Activated CD4-positive, alpha-beta T cell treated with anti-CD3 and anti-CD28 coated beads for 1 hour (primary cell): ENCODE results near the gene TTLL10.

Experiments used
- DNase-seq: peaks from one replicate; pipeline ENCODE4 v3.0.0-alpha.2; 2020

The TTLL10 gene

DNA sequence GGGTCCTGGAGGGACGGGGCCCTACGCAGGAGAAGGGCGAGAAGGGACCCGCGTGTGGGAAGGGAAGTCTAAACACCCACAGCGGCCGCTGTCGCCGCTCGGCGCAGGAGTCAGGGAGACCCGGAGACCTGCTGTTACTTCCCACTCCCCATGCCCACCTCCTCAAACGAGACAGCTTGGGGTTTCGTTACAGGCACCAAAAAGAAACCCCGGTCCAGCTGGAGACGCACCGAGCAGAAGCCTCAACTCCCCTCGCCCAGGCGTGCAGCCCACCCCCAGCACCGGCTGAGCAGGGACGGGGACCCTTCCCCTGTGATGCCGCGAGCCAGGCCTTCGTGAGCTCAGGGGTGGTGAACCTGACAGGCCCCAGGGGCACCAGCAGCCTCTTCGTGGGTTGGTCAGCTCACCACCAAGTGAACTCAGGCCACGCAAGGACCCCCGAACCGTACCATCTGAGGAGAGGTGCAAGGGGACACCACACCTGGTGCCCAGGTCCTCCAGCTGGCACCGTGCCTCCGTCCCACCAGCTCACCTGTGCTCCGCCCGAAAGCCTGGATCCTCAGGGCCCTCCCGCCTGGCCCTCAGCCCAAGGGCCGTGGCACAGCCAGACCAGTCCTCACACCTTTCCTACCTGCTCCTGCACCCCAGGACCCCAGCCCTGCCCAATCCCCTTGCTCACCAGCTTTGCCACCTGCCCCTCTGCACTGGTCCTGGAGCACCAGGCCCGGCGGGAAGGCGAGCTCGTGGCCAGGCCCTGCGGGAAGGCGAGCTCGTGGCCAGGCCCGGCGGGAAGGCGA is 53.1 kb downstream of the TTLL10 start:
- no peak for DNase-seq

DNA sequence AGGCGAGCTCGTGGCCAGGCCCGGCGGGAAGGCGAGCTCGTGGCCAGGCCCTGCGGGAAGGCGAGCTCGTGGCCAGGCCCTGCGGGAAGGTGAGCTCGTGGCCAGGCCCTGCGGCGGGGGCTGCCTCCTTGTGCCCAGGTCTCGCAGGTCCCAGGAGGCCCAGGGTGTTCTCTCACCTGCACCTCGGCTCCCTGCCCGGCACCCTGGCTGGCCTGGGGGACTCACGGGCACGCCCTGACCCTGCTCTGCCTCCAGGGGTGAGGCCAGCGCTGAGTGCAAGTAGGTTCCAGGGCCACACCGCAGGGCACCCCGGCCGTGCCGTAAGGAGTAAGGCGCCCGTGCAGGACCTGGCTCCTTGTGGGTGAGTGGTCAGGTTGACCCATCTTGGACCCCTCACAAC is 53.7 kb downstream of the TTLL10 start:
- DNase-seq: no peak

DNA sequence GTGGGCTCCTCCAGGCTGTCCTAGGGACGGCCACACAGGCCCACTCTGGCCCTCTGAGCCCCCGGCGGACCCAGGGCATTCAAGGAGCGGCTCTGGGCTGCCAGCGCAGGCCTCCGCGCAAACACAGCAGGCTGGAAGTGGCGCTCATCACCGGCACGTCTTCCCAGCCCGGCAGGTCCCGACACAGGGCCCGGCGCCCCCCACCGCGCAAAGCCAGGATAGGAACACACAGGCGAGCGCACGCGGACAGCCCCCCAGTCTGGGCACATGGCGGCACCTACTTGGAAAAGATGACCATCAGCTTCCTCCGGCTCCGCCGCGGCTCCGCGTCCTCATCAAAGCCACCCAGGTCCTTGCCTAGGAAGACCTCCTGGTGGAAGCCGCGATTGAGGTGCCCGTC is 54.5 kb downstream of the TTLL10 start:
- DNase-seq: no peak

DNA sequence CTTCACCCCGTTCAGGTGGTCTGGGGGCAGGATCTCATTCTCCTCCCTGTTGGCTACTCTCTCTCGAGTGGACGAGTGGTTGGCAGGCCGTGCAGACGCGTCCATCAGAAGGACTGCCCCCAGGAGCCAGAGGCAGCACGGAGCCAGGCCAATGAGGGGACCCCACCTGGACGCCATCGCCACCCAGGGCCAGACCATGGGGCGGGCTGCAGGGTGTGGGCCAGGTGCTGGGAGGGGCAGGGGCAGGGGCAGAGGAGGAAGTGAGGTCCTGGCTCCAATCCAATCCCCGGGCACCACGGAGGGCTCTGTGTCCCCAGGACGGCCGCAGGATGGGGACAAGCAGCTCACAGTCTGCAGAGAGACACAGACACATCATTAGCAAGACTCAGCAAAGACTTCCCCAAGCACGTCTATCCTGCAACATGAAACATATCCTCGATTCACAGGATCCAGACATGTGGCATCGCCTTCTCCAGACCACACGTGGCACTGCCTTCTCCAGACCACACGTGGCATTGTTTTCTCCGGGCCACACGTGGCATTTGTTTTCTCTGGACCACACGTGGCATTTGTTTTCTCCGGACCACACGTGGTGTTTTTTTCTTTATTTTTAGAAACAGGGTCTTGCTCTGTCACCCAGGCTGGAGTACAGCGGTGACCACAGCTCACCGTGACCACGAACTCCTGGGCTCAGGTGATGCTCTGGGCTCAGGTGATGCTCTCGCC is 55.1 kb downstream of the TTLL10 start:
- no peak for DNase-seq

DNA sequence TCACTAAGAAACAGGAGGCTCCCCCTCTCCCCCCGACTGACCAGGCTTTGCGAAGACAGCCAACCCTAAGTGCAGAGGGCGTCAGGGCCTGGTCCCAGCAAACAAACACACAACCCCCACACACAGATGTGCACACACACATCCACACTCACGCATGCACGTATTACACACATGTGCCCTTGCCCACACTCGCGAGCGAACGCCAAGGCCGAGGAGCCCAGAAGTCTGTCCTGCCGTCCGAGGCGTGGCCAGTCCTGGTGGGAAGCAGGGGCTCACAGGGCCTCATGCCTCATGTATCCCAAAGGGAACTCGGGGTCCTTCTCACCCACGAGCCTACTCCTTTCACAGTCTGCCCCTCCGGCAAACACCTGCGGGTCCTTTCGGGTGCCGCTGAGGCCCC is 56.1 kb downstream of the TTLL10 start:
- no peak for DNase-seq

DNA sequence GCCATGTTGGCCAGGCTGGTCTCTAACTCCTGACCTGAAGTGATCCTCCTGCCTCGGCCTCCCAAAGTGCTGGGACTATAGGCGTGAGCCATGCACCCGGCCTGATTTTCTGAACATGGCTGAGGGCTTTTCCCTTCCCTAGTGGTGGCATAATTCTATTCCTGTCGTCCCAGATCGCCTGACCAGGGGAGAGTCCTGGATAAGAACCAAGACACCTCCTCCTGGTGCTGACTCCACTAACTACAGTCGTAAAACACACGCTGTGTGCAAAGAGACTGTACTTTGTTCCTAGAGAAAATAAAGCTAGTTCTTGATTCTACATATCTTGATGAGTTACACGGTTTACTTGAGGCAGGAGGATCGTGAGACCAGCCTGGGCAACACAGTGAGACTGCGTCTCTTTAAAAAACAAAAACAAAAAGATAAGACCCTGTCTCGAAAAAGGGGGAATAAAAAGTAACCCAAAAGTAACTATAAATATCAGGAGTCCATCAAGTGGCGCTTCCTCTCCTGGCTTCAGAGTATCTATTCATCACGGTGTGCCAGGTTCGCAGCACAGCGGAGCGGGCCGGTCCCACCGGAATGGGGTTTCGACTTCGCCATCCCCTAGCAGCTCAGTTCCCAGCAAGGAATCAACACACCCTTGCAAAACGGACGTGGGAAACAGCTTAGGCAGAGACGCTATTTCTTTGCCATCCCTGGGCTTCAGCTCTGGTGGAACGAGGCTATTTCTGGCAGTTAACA is 57.1 kb downstream of the TTLL10 start:
- DNase-seq: no peak

DNA sequence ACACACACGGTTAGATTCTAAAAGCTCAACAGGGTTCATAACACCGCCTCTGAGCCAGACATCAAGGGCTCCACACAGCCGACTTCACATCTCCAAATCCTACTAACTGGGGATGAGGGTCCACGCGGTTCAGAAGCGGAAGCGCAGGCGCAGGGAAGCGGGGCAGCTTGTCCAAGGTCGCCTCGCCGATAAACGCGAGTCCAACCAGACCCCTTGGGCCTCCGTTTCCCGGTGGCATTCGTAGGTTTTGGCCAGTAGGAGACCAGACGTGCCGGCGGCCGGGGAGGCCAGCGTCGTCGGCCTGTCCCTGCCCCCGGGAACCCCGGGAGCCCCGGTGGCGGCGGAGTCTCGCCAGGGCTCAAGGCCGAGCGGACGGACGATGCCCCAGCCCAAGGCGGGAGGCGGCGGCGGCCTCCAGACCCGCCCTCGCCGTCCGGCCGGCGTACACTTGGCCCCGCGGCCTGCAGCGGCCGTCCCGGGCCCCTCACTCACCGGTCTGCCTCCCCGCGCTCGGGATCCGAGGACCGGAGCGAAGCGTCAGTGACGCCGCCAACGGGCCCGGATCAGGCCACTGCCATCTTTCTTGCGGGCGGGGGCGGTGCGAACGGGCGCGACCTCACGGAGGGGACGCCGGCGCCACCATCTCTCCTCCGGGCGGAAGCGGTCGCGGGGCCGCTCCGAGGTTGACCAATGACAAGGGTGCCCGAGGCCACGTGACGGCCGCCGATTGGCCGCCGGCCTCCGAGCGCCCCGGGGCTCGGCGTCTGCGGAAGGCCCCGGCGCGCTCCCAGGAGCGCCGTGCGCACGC is 57.9 kb downstream of the TTLL10 start, which contains the start of gene SDF4:
Gene SDF4 (minus strand): TSS at position 602 of the 808 bp plus-strand sequence. CDS start 3,229 bp downstream, outside the sequence.
- peak; percentile 95 for DNase-seq

DNA sequence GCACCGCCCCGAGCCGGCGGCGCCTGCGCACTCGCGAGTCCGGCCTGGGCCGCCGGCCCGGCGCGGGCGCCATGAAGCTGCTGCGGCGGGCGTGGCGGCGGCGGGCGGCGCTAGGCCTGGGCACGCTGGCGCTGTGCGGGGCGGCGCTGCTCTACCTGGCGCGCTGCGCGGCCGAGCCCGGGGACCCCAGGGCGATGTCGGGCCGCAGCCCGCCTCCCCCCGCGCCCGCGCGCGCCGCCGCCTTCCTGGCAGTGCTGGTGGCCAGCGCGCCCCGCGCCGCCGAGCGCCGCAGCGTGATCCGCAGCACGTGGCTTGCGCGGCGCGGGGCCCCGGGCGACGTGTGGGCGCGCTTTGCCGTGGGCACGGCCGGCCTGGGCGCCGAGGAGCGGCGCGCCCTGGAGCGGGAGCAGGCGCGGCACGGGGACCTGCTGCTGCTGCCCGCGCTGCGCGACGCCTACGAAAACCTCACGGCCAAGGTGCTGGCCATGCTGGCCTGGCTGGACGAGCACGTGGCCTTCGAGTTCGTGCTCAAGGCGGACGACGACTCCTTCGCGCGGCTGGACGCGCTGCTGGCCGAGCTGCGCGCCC is 58.6 kb downstream of the TTLL10 start, which contains the start of gene B3GALT6:
Gene B3GALT6 (plus strand): TSS at position 30 of the 588 bp plus-strand sequence. CDS start 42 bp downstream, at position 72.
- no peak for DNase-seq

DNA sequence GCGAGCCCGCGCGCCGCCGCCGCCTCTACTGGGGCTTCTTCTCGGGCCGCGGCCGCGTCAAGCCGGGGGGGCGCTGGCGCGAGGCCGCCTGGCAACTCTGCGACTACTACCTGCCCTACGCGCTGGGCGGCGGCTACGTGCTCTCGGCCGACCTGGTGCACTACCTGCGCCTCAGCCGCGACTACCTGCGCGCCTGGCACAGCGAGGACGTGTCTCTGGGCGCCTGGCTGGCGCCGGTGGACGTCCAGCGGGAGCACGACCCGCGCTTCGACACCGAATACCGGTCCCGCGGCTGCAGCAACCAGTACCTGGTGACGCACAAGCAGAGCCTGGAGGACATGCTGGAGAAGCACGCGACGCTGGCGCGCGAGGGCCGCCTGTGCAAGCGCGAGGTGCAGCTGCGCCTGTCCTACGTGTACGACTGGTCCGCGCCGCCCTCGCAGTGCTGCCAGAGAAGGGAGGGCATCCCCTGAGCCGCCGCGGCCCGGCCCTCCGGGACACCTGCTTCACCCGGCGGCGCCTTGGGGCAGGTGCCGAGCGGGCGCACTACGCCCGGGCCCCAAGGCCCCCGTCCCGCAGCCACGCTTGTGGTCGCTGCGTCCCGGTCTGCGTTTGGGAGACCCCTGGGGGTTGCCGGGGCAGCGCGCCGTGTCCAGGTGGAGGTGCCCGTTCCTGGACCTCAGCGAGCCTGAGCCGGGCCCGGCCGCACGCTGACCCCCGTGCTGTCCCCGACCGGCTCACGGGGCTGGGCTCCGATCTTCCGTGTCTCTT is 59.3 kb downstream of the TTLL10 start:
- no peak for DNase-seq

DNA sequence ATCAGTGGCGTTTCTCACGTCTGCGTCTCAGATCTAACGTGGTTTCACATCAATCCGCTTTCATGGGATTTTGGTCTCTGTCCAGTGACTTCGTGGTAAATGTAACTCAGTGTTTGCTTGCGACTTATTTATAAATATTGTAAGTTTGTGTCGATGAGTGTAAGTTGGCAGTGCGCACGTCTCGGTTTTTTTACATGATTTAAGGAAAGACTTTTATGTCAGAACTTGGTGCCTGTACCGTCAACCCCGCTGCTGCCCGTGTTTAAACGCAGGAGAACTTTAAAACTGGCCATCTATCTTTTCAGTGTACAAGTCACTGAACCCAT is 59.9 kb downstream of the TTLL10 start:
- no peak for DNase-seq

DNA sequence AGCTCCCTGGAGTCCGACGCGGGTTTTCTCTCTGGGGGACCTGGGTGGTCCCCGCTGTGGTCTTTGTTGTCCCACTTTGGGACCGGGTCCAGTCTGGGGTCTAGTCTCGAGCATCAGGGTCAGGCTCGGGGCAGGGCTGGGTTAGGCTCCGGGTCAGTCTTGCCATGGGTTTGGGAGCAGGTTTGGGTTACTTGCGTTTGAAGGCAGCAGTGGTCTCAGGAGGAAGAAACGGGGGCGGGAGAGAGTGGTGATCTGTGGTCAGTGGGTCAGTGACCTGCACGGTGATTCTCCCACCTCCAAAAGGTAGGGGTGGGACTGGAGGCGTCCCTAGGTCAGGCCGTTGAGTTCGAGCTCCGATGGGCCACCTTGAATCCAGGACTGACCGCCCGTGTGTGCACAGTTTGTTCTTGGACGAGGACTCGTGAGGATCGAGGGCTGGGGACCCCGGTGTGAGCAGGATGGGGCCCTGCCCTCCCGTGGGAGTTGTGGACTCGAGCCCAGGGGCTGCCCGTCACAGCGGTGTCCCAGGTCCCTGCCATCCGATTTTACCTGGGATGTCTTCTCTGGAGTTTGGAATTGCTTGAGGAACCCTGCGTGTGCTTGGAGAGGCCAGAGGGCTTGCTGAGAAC is 60.6 kb downstream of the TTLL10 start:
- no peak for DNase-seq

DNA sequence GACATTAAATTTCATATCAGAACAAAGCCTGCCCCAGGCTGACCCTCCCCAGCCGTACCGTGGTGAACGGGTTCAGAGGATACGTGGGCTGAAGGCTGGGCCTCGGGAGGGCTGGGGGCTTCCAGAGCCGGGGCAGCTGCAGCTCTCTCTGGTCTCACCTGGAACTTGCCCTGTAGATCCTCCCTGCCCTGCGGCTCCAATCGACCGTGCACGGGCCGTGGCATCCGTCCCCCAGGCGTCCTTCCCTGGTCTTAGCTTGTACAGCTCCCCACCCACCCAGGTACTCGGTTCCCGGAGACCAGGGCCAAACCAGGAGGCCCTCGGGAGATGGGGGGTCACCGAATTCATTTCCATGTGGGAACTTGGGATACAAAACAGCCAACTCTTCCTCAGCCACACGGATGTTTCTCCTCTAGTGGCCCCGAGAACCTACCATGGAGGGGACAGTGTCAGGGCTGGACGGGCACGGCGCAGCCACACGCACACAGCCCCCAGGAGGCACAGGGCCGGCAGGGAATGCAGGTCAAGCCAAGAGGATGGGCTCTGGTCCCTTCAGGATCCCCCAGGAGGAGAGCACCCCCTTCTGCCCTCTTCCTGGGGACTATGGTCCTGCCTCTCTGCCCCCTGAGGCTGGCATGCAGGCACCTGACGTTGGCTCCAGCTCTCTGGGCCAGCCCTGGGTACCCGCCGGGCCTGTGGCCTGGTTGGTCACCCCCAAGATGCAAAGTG is 61.5 kb downstream of the TTLL10 start:
- no peak for DNase-seq

DNA sequence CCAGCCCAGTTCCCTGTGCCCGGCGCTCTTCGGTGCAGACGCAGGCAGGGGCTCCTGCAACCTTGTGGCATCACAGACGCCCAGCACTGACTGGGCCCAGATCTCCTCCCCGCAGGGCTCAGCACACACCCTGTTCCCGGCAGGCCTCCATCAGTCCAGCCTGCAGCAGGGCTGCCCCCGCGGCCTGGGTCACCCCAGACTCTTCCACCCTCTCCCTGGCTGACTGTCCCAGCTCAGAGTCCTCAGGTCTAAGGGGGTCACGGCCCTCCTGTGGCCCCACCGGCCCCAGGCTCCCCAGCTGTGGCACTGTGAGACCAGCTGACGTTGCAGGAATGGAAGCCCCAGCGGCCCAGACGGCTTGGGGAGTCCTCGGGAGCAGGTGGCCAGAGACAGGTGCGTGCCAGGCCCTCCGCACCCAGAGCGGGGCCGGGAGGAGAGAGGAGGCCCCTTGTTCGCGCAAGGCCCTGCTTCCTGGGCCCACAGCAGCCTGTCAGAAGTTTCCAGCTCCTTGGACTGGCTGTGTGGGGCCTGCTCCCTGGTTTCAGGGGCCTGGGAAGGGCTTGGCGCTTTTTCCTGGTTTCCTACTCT is 62.6 kb downstream of the TTLL10 start:
- DNase-seq: no peak

DNA sequence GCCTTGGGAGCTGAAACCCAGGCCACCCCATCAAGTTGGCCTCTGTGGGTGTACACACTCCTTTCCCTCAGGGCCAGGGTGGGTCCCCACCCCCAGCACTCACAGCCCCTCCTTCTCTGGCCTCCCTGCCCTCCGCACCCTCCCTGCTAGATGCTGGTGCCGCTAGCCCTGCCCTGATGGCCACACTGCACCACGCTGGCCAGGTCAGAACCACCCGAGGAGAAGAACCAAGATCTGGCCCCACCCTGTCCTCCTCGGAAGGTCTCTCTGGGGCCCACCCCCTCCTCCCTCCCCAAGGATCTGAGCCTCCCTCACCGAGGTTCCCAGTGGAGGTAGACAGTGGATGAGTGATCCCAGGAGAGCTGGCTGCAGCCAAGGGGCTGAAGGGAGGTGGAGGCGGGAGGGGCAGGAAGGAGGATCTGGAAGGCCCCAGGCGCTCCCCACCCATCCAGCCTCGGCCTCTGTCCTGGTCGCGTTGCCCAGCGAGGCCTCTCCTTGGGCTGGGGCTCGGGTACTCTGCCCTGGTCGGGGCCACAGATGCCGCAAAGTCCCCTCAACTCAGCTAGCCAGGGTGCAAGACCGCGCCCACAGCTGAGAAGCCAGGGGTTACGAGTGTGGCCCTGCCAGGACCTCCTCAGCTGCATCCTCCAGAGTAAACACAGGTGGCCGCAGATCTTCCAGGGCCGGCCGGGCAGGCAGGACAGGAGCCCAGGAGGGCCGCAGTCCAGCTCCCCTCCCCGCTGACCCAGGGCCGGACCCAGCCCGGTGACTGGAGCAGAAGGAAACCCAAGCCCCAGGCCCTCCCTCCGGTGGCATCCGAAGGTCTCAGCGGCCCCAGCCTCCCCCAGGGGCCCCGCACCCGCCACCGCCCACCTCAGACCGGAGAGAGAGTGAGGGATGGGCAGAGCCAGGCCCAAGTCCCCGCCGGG is 63.5 kb downstream of the TTLL10 start:
- no peak for DNase-seq

DNA sequence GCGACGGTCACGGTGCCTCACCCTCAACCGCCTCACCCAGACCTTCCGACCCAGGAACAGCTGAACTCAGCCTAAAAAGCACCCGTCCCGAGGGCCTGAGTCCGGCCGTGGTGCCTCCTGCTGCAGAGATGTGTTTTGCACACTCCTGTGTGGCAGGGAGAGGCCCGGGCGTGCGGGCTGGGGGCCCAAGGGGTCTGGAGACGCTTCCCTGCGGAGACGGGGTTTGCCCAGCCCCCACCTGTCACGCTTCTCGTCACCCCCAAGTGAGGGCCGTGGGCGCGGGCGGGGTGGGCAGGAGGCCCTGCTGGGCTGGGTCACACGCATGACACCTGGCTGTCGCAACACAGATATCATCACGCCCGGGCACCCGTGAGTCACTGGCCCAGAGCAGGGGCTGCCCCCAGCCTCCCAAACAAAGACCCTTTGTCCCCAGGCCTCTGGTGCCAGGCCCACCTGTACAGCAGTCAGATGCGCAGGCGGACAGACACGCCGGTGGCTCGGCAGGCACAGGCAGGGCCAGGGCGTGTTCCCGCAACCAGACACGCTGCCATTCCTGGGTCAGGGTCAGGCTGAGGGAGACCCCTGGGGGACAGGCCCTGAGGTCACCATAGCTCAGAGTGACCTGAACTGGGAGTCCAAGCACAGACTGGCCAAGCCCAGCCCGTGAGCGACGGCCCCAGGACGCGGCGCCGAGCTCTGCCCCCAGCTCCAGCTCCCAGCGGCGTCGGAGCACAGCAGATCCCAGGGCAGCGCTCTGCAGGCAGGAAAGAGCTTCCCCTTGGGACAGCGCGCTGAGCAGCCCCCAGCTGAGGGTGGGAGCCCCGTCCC is 64.4 kb downstream of the TTLL10 start:
- no peak for DNase-seq

DNA sequence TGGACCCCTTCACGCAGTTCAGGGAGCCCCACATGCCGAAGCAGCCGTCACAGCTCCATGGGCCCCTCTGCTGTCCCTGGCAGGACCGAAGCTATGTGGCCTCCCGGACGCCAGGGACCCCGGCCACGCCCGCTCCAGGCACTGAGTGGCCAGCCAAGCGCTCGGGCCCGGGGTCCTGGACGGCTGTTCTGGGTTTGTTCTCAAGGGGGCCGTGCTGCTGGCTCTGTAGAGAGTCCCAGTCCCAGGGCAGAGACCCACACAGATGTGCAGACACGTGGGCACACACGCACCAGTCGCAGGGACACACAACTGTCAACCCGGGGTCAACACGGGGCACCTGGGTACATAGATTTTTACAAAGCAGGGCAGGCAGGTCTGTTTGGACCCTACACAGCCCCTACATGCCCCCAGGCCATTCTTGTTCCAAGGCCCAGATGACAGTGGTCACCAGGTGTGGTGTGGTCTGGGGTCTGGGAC is 65.1 kb downstream of the TTLL10 start:
- DNase-seq: no peak

DNA sequence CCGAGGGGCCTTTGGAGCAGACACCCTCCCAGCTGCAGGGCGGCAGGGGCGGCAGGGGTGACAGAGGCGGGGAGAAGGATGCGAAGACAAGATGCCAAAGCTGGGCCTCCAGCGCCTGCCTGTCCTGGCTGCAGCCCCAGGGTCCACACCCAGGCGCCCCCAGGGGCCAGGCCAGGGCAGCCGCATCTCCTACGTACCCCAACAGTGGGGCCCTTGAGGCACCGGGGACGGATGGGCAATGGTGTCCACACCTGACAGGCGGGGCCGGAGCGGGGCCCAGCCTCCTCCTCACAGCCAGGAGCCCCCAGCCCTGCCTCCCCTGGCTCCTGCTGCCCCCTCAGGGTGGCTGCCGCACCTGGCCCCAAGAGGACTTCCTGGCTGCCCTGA is 65.5 kb downstream of the TTLL10 start:
- no peak for DNase-seq
